Small intestine (tissue), 16 donors: Measurements from ENCODE around the gene C6orf120. TPM values are rescaled to one million over a fixed set of nuclear protein-coding genes. Genes with fewer than 3 reads are reported as not detected.

ENCODE experiments used
- DNase-seq, 2 donors: peaks; one replicate each; pipeline versions ENCODE4 v3.0.0 to v3.0.0-alpha.2; 2013
- FAIRE-seq: peaks from 2 replicates; lab custom pipeline; 2012; peaks lifted over from hg19 to GRCh38; lab: Jason Lieb, UNC
- H3K27ac ChIP-seq, 3 donors: one replicate each; pipeline ENCODE4 v1.5.1; 2013; ENCODE audit warnings: low read length in 2 of 3, mild to moderate bottlenecking in 2 of 3, control low read depth in 1 of 3, inconsistent platforms in 1 of 3, low read depth in 1 of 3, moderate library complexity in 1 of 3
- H3K27me3 ChIP-seq, 3 donors: one replicate each; pipeline ENCODE4 v1.6.1; 2013; ENCODE audit warnings: low read length in 3 of 3, inconsistent platforms in 1 of 3; ENCODE audit not compliant: control insufficient read depth in 3 of 3, insufficient read depth in 3 of 3
- H3K36me3 ChIP-seq, 3 donors: one replicate each; pipeline ENCODE4 v1.6.1; 2013; ENCODE audit warnings: low read length in 3 of 3, inconsistent platforms in 1 of 3, low read depth in 1 of 3, mild to moderate bottlenecking in 1 of 3, moderate library complexity in 1 of 3; ENCODE audit not compliant: control insufficient read depth in 3 of 3, insufficient read depth in 2 of 3
- H3K4me1 ChIP-seq, 3 donors: one replicate each; pipeline ENCODE4 v1.6.1; 2013; ENCODE audit warnings: low read length in 2 of 3, inconsistent platforms in 1 of 3, low read depth in 1 of 3, mild to moderate bottlenecking in 1 of 3, moderate library complexity in 1 of 3; ENCODE audit not compliant: control insufficient read depth in 3 of 3, insufficient read depth in 2 of 3
- H3K4me3 ChIP-seq, 3 donors: one replicate each; pipeline ENCODE4 v1.5.1; 2013; ENCODE audit warnings: low read length in 3 of 3, control low read depth in 1 of 3, inconsistent platforms in 1 of 3, low read depth in 1 of 3, mild to moderate bottlenecking in 1 of 3, moderate library complexity in 1 of 3
- H3K9me3 ChIP-seq, 2 donors: one replicate each; pipeline ENCODE4 v1.6.1; 2013; ENCODE audit warnings: low read depth in 1 of 2, low read length in 1 of 2; ENCODE audit not compliant: control insufficient read depth in 2 of 2, insufficient read depth in 1 of 2
- WGBS, 3 donors: extraction: QIAGEN DNeasy Blood & Tissue Kit; methylation state at CpG; one replicate each; pipeline ENCODE4 v1.1.7; 2013; 5-methylcytosine and 5-hydroxymethylcytosine counted together
- long read RNA-seq, 10 donors: transcript quantifications; one replicate each; lab custom pipeline, GENCODE V29; 2026
- polyA plus RNA-seq, 4 donors: library from polyadenylated mRNA; stranded (reverse) in 3 of 4; unstranded in 1 of 4; fragments of 200-250 nt in 3 of 4; fragments of 120-200 nt in 1 of 4; gene quantifications; one replicate each; pipeline versions ENCODE4 v1.2.1 to v1.2.3, GENCODE V29; 2013
- donor health status: healthy with polysubstance abuse.
- donor health status: control.
- donor health status: control.
- donor health status: Bipolar disorder and iron deficiency.
- donor health status: healthy.

Gene C6orf120
- polyA plus RNA-seq = 10 to 100 TPM in 2 of 4 donors, 1 to 10 TPM in 2; 8.4 to 37.9 (median 10.5) TPM
- long read RNA-seq, donor 1, transcript C6orf120-201 (1 exons, 2,667 nt) = major isoform, 59 of 148 reads
- long read RNA-seq, donor 1, partial matches to known transcripts = 58 of 148 reads
- long read RNA-seq, donor 1, other reads (novel, unspliced or antisense) = 31 of 148 reads
- long read RNA-seq, donor 2, transcript C6orf120-201 (1 exons, 2,667 nt) = major isoform, 11 of 11 reads
- long read RNA-seq, donor 2, partial matches to known transcripts = 0 of 11 reads
- long read RNA-seq, donor 2, other reads (novel, unspliced or antisense) = 0 of 11 reads
- long read RNA-seq, donor 3, transcript C6orf120-201 (1 exons, 2,667 nt) = major isoform, 38 of 38 reads
- long read RNA-seq, donor 3, partial matches to known transcripts = 0 of 38 reads
- long read RNA-seq, donor 3, other reads (novel, unspliced or antisense) = 0 of 38 reads
- long read RNA-seq, donor 4, partial matches to known transcripts = 0 of 1 reads
- long read RNA-seq, donor 4, other reads (novel, unspliced or antisense) = 0 of 1 reads
- long read RNA-seq, donor 5, transcript C6orf120-201 (1 exons, 2,667 nt) = major isoform, 22 of 22 reads
- long read RNA-seq, donor 5, partial matches to known transcripts = 0 of 22 reads
- long read RNA-seq, donor 5, other reads (novel, unspliced or antisense) = 0 of 22 reads
- long read RNA-seq, donor 6, transcript C6orf120-201 (1 exons, 2,667 nt) = major isoform, 23 of 23 reads
- long read RNA-seq, donor 6, partial matches to known transcripts = 0 of 23 reads
- long read RNA-seq, donor 6, other reads (novel, unspliced or antisense) = 0 of 23 reads
- long read RNA-seq, donor 7, transcript C6orf120-201 (1 exons, 2,667 nt) = major isoform, 27 of 27 reads
- long read RNA-seq, donor 7, partial matches to known transcripts = 0 of 27 reads
- long read RNA-seq, donor 7, other reads (novel, unspliced or antisense) = 0 of 27 reads
- long read RNA-seq, donor 8, transcript C6orf120-201 (1 exons, 2,667 nt) = major isoform, 6 of 6 reads
- long read RNA-seq, donor 8, partial matches to known transcripts = 0 of 6 reads
- long read RNA-seq, donor 8, other reads (novel, unspliced or antisense) = 0 of 6 reads
- long read RNA-seq, donor 9, transcript C6orf120-201 (1 exons, 2,667 nt) = major isoform, 14 of 14 reads
- long read RNA-seq, donor 9, partial matches to known transcripts = 0 of 14 reads
- long read RNA-seq, donor 9, other reads (novel, unspliced or antisense) = 0 of 14 reads
- long read RNA-seq, donor 10, transcript C6orf120-201 (1 exons, 2,667 nt) = major isoform, 45 of 45 reads
- long read RNA-seq, donor 10, partial matches to known transcripts = 0 of 45 reads
- long read RNA-seq, donor 10, other reads (novel, unspliced or antisense) = 0 of 45 reads

DNA sequence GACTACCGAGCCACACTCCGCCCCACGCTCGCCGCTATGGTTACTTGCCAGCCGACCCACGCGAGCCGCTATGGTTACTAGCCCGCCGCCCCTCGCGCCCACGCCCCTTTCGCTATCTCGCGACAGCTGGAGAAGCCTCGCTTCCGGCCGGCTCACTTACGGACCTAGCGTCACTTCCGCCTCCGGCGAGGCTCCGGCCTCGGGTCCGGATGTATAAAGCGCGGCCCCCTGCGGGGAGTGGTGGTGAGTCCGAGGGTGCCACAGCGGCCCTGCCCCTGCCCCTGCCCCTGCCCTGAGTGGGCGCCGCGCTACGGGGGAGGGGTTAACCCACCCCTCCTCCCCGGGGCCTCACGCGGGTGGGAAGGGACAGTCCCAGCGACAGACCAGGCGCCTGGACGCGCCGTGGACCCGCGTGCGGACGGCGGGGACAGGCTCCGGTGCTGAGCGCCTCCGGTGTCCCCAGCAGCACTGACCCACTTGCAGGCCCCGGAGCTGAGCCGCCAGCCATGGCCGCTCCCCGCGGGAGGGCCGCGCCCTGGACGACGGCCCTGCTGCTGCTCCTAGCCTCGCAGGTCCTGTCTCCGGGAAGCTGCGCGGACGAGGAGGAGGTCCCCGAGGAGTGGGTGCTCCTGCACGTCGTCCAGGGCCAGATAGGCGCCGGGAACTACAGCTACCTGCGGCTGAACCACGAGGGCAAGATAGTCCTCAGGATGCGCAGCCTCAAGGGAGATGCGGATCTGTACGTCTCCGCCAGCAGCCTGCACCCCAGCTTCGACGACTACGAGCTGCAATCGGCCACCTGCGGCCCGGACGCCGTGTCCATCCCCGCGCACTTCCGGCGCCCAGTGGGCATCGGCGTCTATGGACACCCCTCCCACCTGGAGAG, at the start of gene C6orf120, which contains the start of gene WDR27:
Gene C6orf120, plus strand, starts transcription at position 173 of the 886 bp plus-strand sequence. Its CDS starts 334 bp downstream, at position 507.
Gene WDR27, minus strand, starts transcription at position 76 of the 886 bp plus-strand sequence. CDS start 13,024 bp downstream, outside the sequence.
- Histone ChIP-seq H3K4me3 (peak within 1 kb of the TSS; percentile 89 to 96 (median 93)), H3K36me3 (peaks cover 0 to 14% (median 2%) of the 10 kb centered on the region in 3 donors), H3K27ac (peak within 1 kb of the TSS; percentile 96 to 98 (median 98)), H3K4me1 (peaks cover 5 to 20% (median 5%) of the 10 kb centered on the region in 3 donors), H3K9me3 (no peaks in the 10 kb centered on the region), H3K27me3 (no peaks in the 10 kb centered on the region)
- FAIRE-seq = no peak
- WGBS, 3 donors = 0 to 1% (median 0%) methylated on average over 78 to 92 of the region's 92 CpGs
- DNase-seq = peak; percentile 95 to 98

DNA sequence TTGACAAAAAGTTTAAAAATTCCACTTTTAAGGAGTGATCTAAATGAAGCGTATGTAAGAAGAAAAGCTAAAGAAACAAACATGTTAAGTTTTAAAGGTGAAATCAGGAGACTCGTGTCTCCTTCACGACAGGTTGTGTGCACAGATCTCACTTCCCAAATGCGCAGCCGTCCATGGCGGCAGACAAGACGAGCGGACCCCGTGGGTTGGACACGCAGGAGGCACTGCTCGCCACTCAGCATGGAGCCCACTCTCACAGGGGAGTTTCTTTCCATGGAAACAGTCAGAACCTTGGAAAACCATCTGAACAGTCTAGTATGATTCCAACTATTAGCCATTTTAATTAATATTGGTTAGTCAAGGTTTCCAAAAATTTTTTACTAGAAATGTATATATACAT, 49.0 kb upstream of the C6orf120 start:
- H3K27me3 ChIP-seq = no peaks in the 10 kb centered on the region
- H3K4me3 ChIP-seq = no peak overlapping the region
- no peak for FAIRE-seq
- 95 to 96% (median 96%) methylated on average over 11 of the region's 11 CpGs for WGBS, 3 donors
- H3K27ac ChIP-seq = no peak overlapping the region
- no peaks in the 10 kb centered on the region for H3K9me3 ChIP-seq
- H3K4me1 ChIP-seq = no peaks in the 10 kb centered on the region
- H3K36me3 ChIP-seq = peaks cover 0 to 25% (median 3%) of the 10 kb centered on the region in 3 donors
- no peak for DNase-seq

DNA sequence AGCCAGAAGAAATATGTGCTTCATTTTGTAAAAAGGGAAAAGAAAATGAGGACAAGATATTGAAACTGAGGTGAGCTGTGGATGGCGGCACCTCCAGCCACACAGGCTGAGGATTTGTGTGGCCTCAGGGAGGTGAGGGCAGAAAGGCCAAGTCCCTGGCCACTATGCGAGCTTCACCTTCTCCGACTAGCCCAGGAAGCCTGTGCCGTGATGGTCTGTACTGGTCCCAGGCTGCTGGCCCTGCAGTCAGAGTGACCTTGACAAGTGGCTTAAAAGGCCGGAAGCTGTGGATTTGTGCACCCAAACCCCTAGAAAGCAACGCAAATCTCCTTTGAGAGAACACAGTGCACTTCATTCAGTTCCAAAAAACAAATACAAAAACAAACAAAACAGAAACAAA, 48.2 kb upstream of the C6orf120 start:
- H3K27ac ChIP-seq = peak overlapping the region in 1 of 3 donors; percentile 21
- no peak overlapping the region for H3K4me3 ChIP-seq
- no peak for DNase-seq
- WGBS, 3 donors = 82 to 86% (median 83%) methylated on average over 6 of the region's 6 CpGs
- H3K9me3 ChIP-seq = no peaks in the 10 kb centered on the region
- H3K27me3 ChIP-seq = no peaks in the 10 kb centered on the region
- no peak for FAIRE-seq
- peaks cover 0 to 29% (median 3%) of the 10 kb centered on the region in 3 donors for H3K36me3 ChIP-seq
- H3K4me1 ChIP-seq = no peaks in the 10 kb centered on the region

DNA sequence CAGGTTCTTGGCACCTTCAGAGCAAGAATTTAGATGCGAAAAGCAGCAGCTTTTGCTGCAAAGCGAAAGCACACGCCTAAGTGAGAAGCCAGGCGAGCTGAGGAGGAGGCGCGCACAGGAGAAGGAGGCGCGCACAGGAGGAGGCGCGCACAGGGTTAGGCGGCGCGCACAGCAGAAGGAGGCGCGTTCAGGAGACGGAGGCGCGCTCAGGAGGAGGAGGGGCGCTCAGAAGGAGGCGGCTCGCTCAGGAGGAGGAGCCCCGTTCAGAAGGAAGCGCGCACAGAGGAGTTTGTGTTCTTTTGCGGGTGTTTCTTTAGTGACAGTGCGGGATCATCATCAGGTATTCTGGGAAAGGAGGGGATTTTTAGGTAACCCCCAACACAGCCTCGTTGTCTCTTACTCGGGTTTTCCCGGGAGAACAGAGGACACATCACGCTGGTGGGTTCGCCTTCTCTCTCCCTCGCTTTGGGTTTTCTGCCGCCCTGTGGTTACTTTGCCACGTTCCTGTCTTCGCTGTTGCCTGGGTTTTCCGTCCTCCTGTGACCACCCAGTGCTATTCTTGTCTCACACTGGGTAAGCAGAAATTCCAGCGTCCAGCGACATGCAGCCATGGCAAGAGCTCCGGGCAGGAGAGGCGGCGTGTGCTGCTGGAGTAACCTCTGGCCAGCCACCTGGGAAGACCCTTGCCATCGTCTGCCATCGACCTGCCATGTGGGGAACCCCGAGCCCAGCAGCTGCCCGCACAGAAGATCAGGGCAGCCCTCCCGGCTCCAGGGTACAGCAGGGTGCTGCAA, 47.1 kb upstream of the C6orf120 start:
- FAIRE-seq = no peak
- DNase-seq = peak; percentile 81 to 90
- H3K4me1 ChIP-seq = no peaks in the 10 kb centered on the region
- H3K9me3 ChIP-seq = no peaks in the 10 kb centered on the region
- H3K27ac ChIP-seq = peak overlapping the region; percentile 60 to 84 (median 68)
- H3K4me3 ChIP-seq = peak overlapping the region; percentile 33 to 56 (median 41)
- peaks cover 0 to 40% (median 3%) of the 10 kb centered on the region in 3 donors for H3K36me3 ChIP-seq
- WGBS, 3 donors = 40 to 56% (median 55%) methylated on average over 46 of the region's 46 CpGs
- no peaks in the 10 kb centered on the region for H3K27me3 ChIP-seq

DNA sequence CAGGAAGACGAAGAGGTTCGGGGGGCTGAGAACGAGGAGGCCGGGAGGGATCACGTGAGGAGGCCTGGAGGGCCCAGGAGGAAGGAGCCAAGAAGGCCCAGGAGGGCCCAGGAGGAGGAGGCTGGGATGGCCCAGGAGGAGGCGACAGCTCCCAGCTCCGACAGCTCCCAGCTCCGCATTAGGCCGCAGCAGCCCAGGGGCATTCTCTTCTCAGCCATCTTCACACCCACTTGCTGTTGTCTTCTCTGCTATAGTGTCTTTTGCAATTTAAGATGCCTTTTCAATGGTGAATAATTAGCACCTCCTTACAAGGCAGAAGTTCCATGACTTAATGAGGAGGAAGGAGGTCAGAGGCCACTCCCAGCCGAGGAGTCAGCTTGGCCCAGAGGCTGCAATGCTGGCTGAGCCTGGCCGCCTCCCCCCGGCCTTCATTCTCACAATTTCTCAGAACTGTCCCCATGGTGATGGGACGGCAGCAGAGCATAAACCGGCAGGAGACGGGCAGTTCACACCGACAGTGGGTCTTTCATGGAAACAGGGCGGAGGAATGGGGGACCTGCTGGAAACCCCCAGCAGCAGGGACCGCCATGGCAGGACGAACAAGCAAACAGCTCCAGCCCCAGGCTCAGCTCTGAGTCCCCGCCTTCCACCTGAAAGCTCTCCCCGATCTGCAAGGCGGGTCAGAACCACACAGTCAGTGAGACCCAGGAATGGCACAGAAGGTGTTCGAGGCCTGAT, 45.2 kb upstream of the C6orf120 start:
- 94 to 95% (median 95%) methylated on average over 23 of the region's 23 CpGs for WGBS, 3 donors
- no peaks in the 10 kb centered on the region for H3K27me3 ChIP-seq
- peaks cover 0 to 57% (median 3%) of the 10 kb centered on the region in 3 donors for H3K36me3 ChIP-seq
- no peaks in the 10 kb centered on the region for H3K4me1 ChIP-seq
- DNase-seq = no peak
- H3K4me3 ChIP-seq = no peak overlapping the region
- H3K27ac ChIP-seq = no peak overlapping the region
- H3K9me3 ChIP-seq = no peaks in the 10 kb centered on the region
- no peak for FAIRE-seq

DNA sequence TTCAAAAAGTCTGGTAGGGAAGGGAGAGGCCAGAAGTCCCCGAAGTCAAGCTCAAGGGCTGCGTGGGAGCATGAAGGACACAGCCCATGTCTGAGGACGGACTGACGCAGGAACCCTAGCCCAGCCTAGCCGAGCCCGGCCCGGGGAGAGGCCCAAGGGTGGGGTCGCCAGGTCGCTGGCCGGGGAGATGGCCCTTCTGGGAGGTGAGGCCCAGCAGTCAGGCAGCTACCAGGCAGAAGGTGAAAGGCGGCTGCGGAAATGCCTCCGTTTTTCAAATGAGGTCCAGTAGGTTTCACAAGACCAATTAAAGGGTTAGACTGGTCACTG, 44.7 kb upstream of the C6orf120 start:
- WGBS, 3 donors = 83 to 88% (median 87%) methylated on average over 13 of the region's 13 CpGs
- no peaks in the 10 kb centered on the region for H3K27me3 ChIP-seq
- H3K4me3 ChIP-seq = no peak overlapping the region
- no peaks in the 10 kb centered on the region for H3K9me3 ChIP-seq
- FAIRE-seq = no peak
- H3K4me1 ChIP-seq = no peaks in the 10 kb centered on the region
- DNase-seq = no peak
- no peak overlapping the region for H3K27ac ChIP-seq
- peaks cover 0 to 57% (median 3%) of the 10 kb centered on the region in 3 donors for H3K36me3 ChIP-seq
